GM12878 (cell line): ENCODE data around the gene CAB39L.

Experiments used
- CEBPB ChIP-seq, 2 experiments: fragments of 150-350 bp in 1 of 2; IDR thresholded peaks; 2 replicates each; pipeline ENCODE4 v1.6.1; 2012 to 2014; ENCODE audit warnings: low read depth in 2 of 2, low read length in 2 of 2, borderline replicate concordance in 1 of 2, inconsistent platforms in 1 of 2
- EP300 ChIP-seq, 2 experiments: fragments of 150-350 bp in 1 of 2; IDR thresholded peaks; 2 replicates each; pipeline ENCODE4 v1.6.1; 2011 to 2012; ENCODE audit warnings: low read depth in 2 of 2, low read length in 2 of 2, borderline replicate concordance in 1 of 2, improper control_type of control experiment in 1 of 2, inconsistent platforms in 1 of 2; ENCODE audit not compliant: control insufficient read depth in 1 of 2
- FOXM1 ChIP-seq: IDR thresholded peaks from 2 replicates; pipeline ENCODE4 v1.6.1; 2012; ENCODE audit warnings: low read depth, mild to moderate bottlenecking, inconsistent platforms, low read length, moderate library complexity
- MXI1 ChIP-seq: fragments of 150-350 bp; IDR thresholded peaks from 2 replicates; pipeline ENCODE4 v1.6.1; 2011; ENCODE audit warnings: low read depth, mild to moderate bottlenecking, inconsistent platforms, low read length, improper control_type of control experiment
- POLR2A ChIP-seq: IDR thresholded peaks from 2 replicates; pipeline ENCODE4 v1.6.1; 2011; ENCODE audit warnings: low read depth, mild to moderate bottlenecking, low read length
- POLR2AphosphoS2 ChIP-seq: IDR thresholded peaks from 2 replicates; pipeline ENCODE4 v1.6.1; 2011; ENCODE audit warnings: low read depth, mild to moderate bottlenecking, low read length, improper control_type of control experiment, moderate library complexity
- TF ChIP-seq, protein P1 (sequence below), 3 experiments: IDR thresholded peaks in 2 of 3; conservative IDR thresholded peaks in 1 of 3; 2 replicates each; pipeline ENCODE4 v1.5.1; 2011; ENCODE audit warnings: low read depth in 3 of 3, low read length in 3 of 3, mild to moderate bottlenecking in 3 of 3, control low read depth in 2 of 3, moderate library complexity in 2 of 3, inconsistent platforms in 1 of 3, mixed read lengths in 1 of 3; ENCODE audit not compliant: control insufficient read depth in 2 of 3, insufficient read depth in 1 of 3; ENCODE audit errors: extremely low read depth in 1 of 3
- TF ChIP-seq, protein P2 (sequence below): IDR thresholded peaks from 2 replicates; pipeline ENCODE4 v1.6.1; 2012; ENCODE audit warnings: low read depth, low read length, improper control_type of control experiment
- TF ChIP-seq, protein P3 (sequence below): fragments of 450-650 bp; IDR thresholded peaks from 2 replicates; pipeline ENCODE4 v1.6.1; 2016; ENCODE audit warnings: mild to moderate bottlenecking
- TF ChIP-seq, protein P4 (sequence below): fragments of 450-650 bp; formaldehyde crosslinking; IDR thresholded peaks from 2 replicates; pipeline ENCODE4 v1.5.0; 2022; ENCODE audit warnings: mild to moderate bottlenecking, missing genetic modification characterization

DNA sequence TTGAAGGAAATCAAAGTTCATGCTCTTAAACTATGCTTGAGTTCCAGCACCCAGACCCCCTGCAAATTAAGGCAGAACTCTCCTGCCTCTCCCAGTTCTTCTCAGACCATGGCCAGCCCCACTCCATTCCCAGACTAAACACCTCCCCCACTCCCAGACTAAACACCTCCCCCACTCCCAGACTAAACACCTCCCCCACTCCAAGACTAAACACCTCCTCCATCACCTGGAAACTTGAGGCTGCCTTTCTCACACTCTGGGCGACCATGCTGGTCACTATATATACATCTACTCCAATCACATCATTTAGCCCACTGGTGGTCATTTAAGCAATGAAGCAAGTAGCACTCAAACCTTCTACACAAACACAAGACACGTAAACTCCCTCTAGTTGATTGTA is 57.2 kb downstream of the CAB39L start:
- TF ChIP-seq FOXM1 (no peak), MXI1 (no peak), CEBPB (IDR thresholded peaks at IDR 0.05; ENCODE audit: borderline replicate concordance in 1 of 2, low read depth in 2 of 2, low read length in 2 of 2) (no peak), EP300 (IDR thresholded peaks at IDR 0.05; ENCODE audit: borderline replicate concordance in 1 of 2, control insufficient read depth in 1 of 2, low read depth in 2 of 2, low read length in 2 of 2) (no peak), POLR2AphosphoS2 (no peak), POLR2A (no peak)
- TF ChIP-seq, protein P1, sequence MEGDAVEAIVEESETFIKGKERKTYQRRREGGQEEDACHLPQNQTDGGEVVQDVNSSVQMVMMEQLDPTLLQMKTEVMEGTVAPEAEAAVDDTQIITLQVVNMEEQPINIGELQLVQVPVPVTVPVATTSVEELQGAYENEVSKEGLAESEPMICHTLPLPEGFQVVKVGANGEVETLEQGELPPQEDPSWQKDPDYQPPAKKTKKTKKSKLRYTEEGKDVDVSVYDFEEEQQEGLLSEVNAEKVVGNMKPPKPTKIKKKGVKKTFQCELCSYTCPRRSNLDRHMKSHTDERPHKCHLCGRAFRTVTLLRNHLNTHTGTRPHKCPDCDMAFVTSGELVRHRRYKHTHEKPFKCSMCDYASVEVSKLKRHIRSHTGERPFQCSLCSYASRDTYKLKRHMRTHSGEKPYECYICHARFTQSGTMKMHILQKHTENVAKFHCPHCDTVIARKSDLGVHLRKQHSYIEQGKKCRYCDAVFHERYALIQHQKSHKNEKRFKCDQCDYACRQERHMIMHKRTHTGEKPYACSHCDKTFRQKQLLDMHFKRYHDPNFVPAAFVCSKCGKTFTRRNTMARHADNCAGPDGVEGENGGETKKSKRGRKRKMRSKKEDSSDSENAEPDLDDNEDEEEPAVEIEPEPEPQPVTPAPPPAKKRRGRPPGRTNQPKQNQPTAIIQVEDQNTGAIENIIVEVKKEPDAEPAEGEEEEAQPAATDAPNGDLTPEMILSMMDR (IDR thresholded peaks at IDR 0.05 in 2 of 3, conservative IDR thresholded peaks at IDR 0.05 in 1 of 3; ENCODE audit: control insufficient read depth in 2 of 3, extremely low read depth in 1 of 3, insufficient read depth in 1 of 3, low read depth in 3 of 3, low read length in 3 of 3), result no peak
- TF ChIP-seq, protein P2, sequence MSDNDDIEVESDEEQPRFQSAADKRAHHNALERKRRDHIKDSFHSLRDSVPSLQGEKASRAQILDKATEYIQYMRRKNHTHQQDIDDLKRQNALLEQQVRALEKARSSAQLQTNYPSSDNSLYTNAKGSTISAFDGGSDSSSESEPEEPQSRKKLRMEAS, result no peak
- TF ChIP-seq, protein P3, sequence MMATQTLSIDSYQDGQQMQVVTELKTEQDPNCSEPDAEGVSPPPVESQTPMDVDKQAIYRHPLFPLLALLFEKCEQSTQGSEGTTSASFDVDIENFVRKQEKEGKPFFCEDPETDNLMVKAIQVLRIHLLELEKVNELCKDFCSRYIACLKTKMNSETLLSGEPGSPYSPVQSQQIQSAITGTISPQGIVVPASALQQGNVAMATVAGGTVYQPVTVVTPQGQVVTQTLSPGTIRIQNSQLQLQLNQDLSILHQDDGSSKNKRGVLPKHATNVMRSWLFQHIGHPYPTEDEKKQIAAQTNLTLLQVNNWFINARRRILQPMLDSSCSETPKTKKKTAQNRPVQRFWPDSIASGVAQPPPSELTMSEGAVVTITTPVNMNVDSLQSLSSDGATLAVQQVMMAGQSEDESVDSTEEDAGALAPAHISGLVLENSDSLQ, result no peak
- TF ChIP-seq, protein P4, sequence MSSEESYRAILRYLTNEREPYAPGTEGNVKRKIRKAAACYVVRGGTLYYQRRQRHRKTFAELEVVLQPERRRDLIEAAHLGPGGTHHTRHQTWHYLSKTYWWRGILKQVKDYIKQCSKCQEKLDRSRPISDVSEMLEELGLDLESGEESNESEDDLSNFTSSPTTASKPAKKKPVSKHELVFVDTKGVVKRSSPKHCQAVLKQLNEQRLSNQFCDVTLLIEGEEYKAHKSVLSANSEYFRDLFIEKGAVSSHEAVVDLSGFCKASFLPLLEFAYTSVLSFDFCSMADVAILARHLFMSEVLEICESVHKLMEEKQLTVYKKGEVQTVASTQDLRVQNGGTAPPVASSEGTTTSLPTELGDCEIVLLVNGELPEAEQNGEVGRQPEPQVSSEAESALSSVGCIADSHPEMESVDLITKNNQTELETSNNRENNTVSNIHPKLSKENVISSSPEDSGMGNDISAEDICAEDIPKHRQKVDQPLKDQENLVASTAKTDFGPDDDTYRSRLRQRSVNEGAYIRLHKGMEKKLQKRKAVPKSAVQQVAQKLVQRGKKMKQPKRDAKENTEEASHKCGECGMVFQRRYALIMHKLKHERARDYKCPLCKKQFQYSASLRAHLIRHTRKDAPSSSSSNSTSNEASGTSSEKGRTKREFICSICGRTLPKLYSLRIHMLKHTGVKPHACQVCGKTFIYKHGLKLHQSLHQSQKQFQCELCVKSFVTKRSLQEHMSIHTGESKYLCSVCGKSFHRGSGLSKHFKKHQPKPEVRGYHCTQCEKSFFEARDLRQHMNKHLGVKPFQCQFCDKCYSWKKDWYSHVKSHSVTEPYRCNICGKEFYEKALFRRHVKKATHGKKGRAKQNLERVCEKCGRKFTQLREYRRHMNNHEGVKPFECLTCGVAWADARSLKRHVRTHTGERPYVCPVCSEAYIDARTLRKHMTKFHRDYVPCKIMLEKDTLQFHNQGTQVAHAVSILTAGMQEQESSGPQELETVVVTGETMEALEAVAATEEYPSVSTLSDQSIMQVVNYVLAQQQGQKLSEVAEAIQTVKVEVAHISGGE (CRISPR knock-in tag), result no peak
